Right atrium auricular region (tissue), 2 donors: ENCODE results near the gene GSTM5. TPM values are rescaled to one million over a fixed set of nuclear protein-coding genes. Genes with fewer than 3 reads are reported as not detected.
"Not testable (repeated sequence)": the region's sequence is repeated elsewhere in the genome, so short reads cannot be mapped to it uniquely, and the experiment has no call there.

ENCODE experiments used
- DNase-seq: peaks from one replicate; pipeline ENCODE4 v3.0.0-alpha.2; 2019; ENCODE audit warnings: low spot score
- H3K27ac ChIP-seq, 2 donors: fragments of 200-600 bp; sonication (generic); 1 replicate in 1 of 2; 2 replicates in 1 of 2; pipeline ENCODE4 v1.5.1; 2016 to 2019
- H3K27me3 ChIP-seq, 2 donors: fragments of 200-600 bp; sonication (generic); one replicate each; pipeline versions ENCODE4 v1.5.1 to v1.6.0; 2017 to 2019
- H3K36me3 ChIP-seq: fragments of 200-600 bp; sonication (generic); one replicate; pipeline ENCODE4 v1.5.1; 2016
- H3K4me1 ChIP-seq, 2 donors: fragments of 200-600 bp; sonication (generic); one replicate each; pipeline versions ENCODE4 v1.5.1 to v1.6.0; 2017 to 2019
- H3K4me3 ChIP-seq, 2 donors: fragments of 200-600 bp; sonication (generic); 1 replicate in 1 of 2; 2 replicates in 1 of 2; pipeline ENCODE4 v1.5.1; 2017 to 2019; ENCODE audit warnings: mild to moderate bottlenecking in 1 of 2, moderate library complexity in 1 of 2
- H3K9me3 ChIP-seq, 2 donors: fragments of 200-600 bp; sonication (generic); one replicate each; pipeline ENCODE4 v1.5.1; 2019
- CTCF ChIP-seq, 2 donors: fragments of 200-600 bp; sonication (generic); IDR thresholded peaks; one replicate each; pipeline ENCODE4 v1.5.1; 2019; ENCODE audit warnings: antibody characterized with exemption in 2 of 2
- total RNA-seq, 2 donors: library from RNA; depleted of rRNA; stranded (reverse); fragments of >200 nt; gene quantifications; one replicate each; pipeline ENCODE4 v1.1.0, GENCODE V29; 2016

Gene GSTM5
- total RNA-seq, 2 donors from 2014 or later: 2.8 to 3.6 TPM

DNA sequence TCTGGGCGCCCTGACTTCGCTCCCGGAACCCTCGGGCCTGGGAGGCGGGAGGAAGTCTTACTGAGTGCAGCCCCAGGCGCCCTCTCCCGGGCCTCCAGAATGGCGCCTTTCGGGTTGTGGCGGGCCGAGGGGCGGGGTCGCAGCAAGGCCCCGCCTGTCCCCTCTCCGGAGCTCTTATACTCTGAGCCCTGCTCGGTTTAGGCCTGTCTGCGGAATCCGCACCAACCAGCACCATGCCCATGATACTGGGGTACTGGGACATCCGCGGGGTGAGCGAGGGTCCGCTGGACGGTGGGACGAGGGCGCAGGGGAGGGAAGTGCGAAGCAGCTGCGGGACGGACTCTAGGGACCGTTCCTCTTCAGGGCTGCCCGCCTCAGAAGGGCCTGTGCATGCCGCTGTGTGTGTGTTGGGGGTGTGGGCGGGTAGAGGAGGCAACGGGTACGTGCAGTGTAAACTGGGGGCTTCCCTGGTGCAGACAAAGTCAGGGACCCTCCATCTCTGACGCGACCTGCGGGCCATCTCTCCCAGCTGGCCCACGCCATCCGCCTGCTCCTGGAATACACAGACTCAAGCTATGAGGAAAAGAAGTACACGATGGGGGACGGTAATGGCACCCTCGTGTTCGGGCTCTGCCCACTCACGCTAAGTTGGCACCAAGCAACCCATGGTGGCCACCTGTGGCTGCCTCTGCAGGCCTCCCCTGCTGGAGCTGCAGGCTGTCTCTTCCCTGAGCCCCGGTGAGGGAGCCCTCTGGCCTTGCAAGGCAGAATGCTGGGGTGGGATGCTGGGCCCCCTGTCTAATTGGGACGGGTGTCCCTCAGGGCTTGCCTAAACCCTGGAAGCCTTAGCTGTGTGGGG, 24.2 kb upstream of the GSTM5 start, which contains the start of gene GSTM1:
TSS of gene GSTM1 (plus strand) at position 177 of the 859 bp plus-strand sequence. CDS start at position 234, 57 bp downstream.
- Histone ChIP-seq H3K27ac (peak within 1 kb of the TSS in 1 of 2 donors; percentile 82), H3K9me3 (no peaks in the 10 kb centered on the region), H3K27me3 (no peaks in the 10 kb centered on the region), H3K4me3 (peak within 1 kb of the TSS in 1 of 2 donors; percentile 45), H3K4me1 (no peaks in the 10 kb centered on the region), H3K36me3 (no peaks in the 10 kb centered on the region)
- peak in 1 of 2 donors; percentile 12 for TF ChIP-seq CTCF (IDR thresholded peaks at IDR 0.05)
- peak; percentile 69 for DNase-seq

GRCh38 chr1:109689844-109690405, 22.1 kb upstream of the GSTM5 start:
- Histone ChIP-seq H3K36me3 (no peaks in the 10 kb centered on the region), H3K4me1 (no peaks in the 10 kb centered on the region), H3K9me3 (no peaks in the 10 kb centered on the region), H3K4me3 (no peak overlapping the region), H3K27me3 (no peaks in the 10 kb centered on the region), H3K27ac (no peak overlapping the region)
- no peak for DNase-seq
- no peak for TF ChIP-seq CTCF (IDR thresholded peaks at IDR 0.05)

DNA sequence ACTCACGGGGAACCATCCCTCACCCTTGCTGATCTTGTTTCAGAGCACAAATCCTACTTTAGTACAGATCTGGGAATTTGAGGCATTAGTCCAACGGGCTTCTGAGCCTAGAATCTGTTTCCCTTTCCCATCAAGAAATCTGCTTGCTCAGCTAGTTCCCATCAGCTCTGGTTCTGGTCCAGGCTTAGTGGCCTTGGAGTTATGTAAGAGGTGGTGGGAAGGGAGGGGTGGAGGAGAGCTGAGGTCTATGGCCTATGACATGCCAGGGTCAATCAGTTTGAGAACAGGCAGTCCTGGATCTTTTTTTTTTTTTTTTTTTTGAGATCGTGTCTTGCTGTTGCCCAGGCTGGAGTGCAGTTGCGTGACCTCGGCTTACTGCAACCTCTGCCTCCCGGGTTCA, 20.3 kb upstream of the GSTM5 start:
- no peak overlapping the region for H3K27ac ChIP-seq
- no peak overlapping the region for H3K4me3 ChIP-seq
- no peaks in the 10 kb centered on the region for H3K36me3 ChIP-seq
- TF ChIP-seq CTCF (IDR thresholded peaks at IDR 0.05): no peak
- no peaks in the 10 kb centered on the region for H3K27me3 ChIP-seq
- no peak for DNase-seq
- no peaks in the 10 kb centered on the region for H3K4me1 ChIP-seq
- H3K9me3 ChIP-seq: no peaks in the 10 kb centered on the region

DNA sequence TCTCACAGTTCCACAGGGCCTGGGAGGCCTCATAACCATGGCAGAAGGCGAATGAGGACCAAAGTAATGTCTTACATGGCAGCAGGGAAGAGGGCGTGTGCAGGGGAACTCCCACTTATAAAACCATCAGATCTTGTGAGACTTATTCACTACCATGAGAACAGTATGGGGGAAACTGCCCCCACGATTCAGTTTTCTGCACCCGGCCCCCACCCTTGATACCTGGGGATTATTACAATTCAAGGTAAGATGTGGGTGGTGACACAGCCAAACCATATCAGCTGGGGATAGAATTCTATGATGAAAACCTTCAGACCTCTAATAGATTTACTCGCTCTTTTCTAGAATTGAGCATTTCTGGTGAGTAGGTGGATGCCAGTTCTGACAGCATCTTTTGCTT, 17.7 kb upstream of the GSTM5 start:
- not testable (repeated sequence) for H3K36me3 ChIP-seq, DNase-seq, H3K9me3 ChIP-seq, H3K4me1 ChIP-seq, H3K4me3 ChIP-seq, H3K27ac ChIP-seq, H3K27me3 ChIP-seq

DNA sequence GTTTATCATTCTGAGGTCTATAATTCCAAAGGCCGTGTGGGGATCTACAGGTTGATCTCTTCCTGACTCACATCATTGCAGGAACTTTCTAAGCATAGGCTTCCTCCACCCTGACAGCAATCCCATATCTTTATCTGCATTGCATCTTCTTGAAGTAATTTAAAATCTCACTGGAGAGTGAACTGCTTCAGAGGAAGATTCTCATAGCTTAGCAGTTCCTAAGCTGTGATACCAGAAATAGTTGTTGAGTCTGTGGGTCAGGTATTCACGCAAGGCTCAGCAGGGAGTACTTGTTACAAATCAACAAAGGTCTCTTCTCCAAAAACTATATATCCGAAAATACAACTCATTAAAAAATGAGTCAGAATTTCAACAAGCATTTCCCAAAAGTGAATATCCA, 16.9 kb upstream of the GSTM5 start:
- H3K9me3 ChIP-seq, H3K36me3 ChIP-seq, DNase-seq, H3K27ac ChIP-seq, H3K4me1 ChIP-seq, H3K4me3 ChIP-seq, H3K27me3 ChIP-seq: not testable (repeated sequence)

DNA sequence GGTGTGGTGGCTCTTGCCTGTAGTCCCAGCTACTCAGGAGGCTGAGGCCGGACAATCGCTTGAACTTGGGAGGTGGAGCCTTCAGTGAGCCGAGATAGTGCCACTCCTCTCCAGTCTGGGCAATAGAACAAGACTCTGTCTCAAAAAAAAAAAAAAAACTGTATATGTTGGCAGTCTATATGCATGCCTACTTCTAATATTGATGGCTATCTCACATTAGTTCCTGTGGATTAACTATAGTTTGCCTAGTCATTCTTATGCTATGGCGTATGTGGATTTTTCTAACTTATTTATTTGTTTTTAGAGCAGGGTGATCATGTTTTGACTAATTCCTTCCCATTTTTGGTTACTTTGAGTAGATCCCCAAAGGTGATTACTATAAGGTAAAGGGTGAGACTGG, 15.0 kb upstream of the GSTM5 start:
- H3K4me3 ChIP-seq: no peak overlapping the region
- no peak for DNase-seq
- H3K9me3 ChIP-seq: no peaks in the 10 kb centered on the region
- no peak for TF ChIP-seq CTCF (IDR thresholded peaks at IDR 0.05)
- H3K4me1 ChIP-seq: no peaks in the 10 kb centered on the region
- H3K36me3 ChIP-seq: no peaks in the 10 kb centered on the region
- no peak overlapping the region for H3K27ac ChIP-seq
- H3K27me3 ChIP-seq: no peaks in the 10 kb centered on the region

GRCh38 chr1:109697861-109698260, 14.2 kb upstream of the GSTM5 start:
- not testable (repeated sequence) for H3K27me3 ChIP-seq, H3K9me3 ChIP-seq, H3K4me3 ChIP-seq, H3K27ac ChIP-seq, H3K36me3 ChIP-seq, H3K4me1 ChIP-seq, DNase-seq

- H3K9me3 ChIP-seq, H3K36me3 ChIP-seq, H3K4me3 ChIP-seq, H3K27me3 ChIP-seq, H3K4me1 ChIP-seq, DNase-seq, H3K27ac ChIP-seq: not testable (repeated sequence)
Measured at GRCh38 chr1:109702940-109703339, 9.1 kb upstream of the GSTM5 start.
